ENCODE results near the gene RIC1.
"Not testable (repeated sequence)": the region's sequence is repeated elsewhere in the genome, so short reads cannot be mapped to it uniquely, and the experiment has no call there.

The RIC1 gene

DNA sequence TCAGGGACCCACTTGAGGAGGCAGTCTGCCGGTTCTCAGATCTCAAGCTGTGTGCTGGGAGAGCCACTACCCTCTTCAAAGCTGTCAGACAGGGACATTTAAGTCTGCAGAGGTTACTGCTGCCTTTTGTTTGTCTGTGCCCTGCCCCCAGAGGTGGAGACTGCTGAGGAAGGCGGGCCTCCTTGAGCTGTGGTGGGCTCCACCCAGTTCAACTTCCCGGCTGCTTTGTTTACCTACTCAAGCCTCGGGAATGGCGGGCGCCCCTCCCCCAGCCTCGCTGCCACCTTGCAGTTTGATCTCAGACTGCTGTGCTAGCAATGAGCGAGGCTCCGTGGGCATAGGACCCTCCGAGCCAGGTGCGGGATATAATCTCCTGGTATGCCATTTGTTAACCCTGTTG is 54.7 kb downstream of the RIC1 start:
- not testable (repeated sequence) for DNase-seq

DNA sequence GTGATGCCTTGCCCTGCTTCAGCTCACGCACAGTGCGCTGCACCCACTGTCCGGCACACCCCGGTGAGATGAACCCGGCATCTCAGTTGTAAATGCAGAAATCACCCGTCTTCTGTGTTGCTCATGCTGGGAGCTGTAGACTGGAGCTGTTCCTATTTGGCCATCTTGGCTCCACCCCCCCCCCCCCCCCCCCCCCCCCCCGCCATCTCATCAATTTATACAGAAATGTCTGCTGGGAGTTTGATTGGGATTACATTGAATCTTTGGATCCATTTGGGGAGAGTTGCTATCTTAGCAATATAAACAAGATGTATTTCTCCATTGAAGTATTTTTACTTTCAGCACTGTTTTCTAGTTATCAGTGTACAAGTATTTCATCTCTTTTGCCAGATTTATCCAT is 55.2 kb downstream of the RIC1 start:
- DNase-seq: no peak

DNA sequence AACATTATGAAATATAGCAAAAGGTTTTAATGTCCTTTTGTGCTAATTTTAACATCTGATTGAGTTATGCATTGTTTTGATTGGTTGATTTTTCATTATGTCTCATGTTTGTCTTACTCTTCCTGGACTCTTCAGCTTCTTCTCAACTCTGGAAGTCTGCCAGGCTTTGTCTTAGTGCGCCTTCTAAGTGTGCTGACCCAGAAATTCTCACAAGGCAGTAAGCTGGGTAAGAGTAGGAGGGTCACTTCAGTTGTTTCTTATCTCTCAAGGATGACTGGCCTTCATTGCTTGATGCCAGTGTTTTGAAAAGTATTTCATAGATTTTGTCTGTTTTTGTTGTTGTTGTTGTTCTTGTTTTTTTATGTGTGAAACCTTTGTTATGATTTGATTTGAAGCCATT is 59.2 kb downstream of the RIC1 start:
- no peak for DNase-seq

DNA sequence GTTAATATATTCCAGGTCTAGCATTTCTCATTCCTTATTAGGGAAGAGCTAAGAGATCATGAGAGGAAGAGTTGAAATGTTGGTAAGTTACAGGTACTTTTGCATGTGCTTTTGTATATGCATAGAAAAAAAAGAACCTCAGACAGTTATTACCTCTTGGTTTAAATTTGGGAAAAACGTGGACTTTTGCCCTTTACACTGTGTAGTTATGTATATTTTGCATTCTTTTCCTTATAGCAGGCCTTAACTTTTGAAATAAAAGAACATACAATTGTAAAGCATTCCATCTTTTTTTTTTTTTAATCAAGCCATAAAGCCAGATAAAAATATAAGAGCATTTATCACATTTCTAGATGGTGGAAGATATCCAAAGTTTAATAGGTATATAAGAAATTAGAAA is 61.4 kb downstream of the RIC1 start:
- no peak for DNase-seq

DNA sequence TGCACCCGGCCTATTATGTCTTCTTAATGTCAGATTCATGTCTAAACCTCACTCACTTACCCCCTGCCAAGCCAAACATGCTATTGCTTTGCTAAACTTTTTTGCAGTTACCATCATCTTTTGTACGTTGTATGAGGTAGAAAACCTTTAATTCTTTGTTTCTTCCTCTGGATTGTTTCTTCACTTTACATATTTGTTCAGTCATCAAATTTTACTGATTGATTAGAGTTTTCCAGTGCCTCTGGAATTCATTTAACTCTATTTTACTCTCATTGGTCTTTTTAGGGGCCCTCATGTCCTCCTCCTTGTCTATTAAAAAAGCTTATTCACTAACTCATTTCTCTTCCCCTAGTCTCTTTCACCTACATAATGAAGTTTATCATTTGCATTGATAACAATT is 67.0 kb downstream of the RIC1 start:
- no peak for DNase-seq

DNA sequence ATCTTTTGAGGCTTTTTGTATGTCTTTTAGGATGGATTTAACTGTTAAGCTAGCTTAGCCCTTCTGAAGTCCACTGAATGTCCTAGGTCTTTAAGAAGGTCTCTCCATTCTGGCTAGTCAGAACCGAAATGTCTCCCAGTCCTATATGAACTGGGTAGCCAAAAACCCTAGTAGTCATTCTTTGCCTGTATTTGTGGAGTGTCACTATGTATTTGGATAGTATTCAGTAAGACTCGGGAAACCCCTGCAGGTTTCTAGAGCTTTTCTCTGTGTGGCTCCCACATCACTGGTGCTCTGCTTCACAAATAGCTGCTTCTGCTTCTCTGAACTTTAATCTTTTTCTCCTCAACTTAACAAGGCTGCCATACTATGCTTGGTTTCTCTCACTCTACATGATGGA is 68.0 kb downstream of the RIC1 start:
- no peak for DNase-seq

DNA sequence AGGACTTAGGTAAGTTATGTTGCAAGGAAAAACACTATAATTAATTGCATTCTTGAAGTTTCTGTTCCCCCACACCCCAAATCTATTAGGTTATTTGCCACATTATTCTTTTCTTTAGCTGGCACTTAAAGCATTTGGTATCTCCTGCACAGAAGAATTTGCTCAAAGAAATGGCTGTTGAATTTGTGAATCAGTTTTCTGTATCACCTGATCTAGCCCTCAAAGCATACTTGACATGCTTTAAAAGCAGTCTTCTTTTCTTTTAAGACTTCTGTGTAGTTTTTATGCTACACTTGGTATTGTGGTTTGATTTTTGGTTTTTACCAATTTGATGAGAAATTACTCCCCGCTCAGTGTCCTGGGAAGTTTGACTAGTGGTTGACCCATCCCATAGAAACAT is 69.1 kb downstream of the RIC1 start:
- no peak for DNase-seq

DNA sequence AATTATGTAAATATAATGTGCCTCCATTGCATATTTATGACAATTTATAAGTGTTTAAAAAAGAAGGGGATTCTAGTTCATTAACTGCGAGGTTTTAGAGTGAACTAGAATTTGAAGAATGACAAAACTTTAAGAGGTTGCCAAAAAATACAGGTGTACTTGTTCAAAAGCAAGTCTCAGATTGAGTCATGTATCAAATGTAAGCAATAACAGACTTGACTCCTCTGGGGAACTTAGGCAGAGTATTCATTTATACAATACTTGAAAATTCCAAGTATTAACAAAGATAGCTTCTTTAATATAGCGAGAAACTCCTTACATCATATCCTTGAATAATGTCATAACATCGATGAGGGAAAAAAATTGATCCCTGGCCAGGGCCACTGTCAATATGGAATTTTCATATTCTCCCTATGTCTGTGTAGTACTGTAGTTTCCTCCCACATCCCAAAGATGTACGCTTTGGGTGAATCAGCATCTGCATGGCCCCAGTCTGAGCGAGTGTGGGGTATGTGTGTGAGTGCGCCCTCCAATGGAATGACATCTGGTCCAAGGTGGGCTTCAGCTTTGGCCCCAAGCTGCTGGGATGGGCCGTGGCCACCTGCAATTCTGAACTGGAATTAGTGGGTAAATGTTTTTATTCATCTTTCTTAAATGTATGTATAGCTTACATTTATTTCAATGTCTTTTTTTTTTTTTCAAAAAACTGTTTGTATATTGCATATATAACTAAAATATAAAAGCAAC is 70.1 kb downstream of the RIC1 start:
- DNase-seq: no peak

DNA sequence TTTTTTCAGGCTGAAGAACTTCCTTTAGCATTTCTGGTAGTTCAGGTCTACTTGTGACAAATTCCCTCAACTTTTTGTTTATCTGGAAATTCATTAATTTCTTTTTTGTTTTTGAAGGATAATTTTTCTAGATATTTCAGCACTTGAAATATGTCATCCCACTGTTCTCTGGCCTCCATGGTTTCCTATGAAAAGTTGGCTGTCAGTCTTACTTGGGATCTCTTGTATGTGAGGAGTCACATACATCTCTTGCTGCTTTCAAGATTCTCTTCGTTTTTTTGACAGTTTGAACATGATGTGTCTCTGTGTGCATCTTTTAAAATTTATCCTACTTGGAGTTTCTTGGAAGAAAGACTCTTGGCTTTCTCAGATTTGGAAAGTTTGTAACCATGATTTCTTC is 79.5 kb downstream of the RIC1 start:
- no peak for DNase-seq

DNA sequence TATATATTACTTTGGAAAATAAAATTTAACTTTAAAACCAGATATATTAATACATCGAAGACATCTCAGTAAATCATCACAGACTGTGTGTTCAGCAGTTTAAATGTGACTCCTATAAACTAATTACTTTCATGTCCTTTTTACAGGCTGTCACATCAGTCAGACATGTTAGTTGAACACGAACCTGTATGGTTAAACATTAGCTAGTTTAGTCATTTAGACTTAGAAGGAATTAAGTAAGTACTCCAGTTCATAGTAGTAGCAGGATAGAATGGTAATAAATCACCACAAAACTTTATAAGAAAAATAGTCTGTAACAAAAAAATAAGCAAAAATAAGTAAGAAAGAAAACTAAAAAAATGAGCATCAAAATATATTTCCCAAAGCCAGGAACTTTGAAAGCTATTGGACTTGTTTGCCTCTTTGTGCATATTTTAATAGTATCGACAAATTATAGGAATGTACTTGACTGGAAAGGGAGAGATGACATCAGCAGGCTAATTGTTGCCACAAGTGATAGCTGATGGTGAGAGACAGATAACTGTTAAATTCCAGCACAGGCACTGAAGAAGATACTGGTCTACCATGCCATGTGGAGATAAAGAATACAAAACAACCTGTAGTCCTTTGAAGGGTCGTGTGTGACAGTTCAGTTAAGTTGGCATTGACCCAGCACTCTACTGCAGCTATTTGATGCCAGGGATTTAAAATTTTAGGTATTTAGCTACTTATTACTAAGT is 83.9 kb downstream of the RIC1 start:
- no peak for DNase-seq

DNA sequence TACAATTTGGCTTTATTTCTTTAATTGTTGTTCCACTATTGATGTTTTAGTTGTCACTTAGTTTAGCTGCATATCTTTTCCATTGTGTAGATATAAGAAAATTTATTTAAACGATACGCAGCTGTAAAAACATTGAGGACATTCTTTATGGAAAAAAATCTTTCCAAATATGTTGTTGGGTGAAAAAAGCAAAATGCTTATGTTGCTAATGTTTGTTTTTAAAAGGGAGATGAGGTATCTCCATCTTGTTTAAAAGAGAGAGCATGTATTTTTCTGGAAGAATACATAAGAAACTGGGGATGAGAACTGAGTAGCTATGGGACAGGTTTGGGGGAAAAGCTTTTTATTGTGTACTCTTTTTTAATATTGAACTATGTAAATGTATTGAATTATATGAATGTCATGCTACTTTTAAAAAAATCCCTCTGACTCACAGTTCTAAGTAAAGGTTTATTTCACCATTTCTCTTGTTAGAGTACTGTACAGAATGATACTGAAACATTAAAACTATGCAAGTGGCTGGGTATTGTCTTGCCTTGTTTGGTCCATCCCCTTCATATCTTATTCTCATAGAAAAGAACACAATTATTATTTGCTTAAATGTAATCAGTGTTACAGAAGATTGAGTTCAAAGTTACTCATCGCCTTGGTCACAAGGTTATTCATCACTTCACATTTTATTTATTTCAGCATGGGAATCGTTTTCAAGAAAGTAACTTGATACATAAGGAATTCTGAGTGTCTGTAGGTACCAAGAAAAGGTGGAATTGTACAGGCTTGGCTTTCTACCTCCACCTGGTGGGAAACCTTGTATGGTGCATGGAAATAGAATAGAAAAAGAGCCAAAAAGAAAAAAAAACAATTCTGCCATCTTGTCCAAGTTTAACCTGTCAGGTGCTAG is 85.8 kb downstream of the RIC1 start:
- DNase-seq: peak; percentile 9

DNA sequence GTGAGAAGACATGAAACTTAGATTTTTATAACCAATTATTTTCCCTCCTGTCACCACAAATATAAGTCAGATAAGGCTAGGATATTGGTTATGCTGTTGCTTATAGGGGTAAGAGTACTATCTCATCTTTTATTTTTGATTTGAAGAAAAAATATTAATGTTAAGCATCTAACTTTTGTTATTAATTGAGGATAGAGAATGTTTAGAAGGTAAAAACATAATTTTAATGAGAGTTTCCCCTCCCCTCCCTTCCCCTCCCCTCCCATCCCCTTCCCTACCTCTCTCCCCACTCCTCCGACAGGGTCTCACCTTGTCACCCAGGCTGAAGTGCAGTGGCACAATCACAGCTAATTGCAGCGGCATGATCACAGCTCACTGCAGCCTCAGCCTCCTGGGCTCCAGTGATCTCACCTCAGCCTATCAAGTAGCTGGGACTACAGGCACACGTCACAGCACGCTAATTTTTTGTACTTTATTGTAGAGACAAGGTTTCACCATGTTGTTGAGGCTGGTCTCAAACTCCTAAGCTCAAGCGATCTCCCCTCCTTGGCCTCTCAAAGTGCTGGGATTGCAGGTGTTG is 86.7 kb downstream of the RIC1 start:
- DNase-seq: no peak

DNA sequence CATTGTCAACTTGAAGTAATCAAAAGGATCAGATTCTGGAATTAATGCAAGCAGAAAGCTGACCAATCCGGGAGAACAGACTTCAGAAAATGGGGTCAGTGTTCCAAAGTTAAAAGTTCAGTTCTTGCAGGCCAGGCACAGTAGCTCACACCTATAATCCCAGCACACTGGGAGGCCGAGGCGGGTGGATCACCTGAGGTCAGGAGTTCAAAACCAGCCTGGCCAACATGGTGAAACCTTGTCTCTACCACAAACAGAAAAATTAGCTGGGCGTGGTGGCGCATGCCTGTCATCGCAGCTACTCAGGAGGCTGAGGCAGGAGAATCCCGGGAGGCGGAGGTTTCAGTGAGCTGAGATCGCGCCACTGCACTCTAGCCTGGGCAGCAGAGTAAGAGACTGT is 88.5 kb downstream of the RIC1 start:
- not testable (repeated sequence) for DNase-seq

DNA sequence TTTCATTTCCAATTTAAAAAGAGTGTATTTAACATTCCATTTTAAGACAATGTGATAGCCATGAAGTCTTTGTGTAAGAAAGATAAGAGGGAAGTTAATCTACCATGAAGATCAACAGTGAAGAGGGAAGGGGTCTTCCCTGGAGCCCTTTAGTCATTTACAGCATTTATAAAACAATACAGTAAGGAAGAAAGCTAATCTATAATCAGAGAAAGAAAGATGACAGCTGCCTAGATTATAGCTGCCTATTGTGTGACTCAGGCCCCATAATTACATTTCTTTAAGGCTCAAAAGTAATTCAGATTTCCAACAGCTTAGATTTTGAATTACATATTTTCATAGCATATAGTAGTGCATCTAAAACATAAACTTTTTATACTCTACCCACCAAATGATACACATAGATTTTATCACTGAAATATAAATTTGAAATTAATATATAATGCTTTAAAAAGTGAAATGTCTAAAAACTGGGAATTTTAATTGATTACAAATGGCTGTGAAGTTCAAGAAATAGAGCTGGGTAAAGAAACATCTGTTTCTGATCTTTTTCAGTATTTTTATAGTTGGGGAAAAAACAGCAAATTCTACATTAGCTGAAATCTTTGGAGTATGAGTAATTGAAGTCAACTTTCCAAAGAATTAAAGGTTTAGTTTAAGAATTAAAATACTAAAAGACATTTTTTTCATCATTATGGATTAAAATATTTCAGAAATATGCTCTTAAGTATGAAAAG is 89.6 kb downstream of the RIC1 start:
- DNase-seq: no peak

DNA sequence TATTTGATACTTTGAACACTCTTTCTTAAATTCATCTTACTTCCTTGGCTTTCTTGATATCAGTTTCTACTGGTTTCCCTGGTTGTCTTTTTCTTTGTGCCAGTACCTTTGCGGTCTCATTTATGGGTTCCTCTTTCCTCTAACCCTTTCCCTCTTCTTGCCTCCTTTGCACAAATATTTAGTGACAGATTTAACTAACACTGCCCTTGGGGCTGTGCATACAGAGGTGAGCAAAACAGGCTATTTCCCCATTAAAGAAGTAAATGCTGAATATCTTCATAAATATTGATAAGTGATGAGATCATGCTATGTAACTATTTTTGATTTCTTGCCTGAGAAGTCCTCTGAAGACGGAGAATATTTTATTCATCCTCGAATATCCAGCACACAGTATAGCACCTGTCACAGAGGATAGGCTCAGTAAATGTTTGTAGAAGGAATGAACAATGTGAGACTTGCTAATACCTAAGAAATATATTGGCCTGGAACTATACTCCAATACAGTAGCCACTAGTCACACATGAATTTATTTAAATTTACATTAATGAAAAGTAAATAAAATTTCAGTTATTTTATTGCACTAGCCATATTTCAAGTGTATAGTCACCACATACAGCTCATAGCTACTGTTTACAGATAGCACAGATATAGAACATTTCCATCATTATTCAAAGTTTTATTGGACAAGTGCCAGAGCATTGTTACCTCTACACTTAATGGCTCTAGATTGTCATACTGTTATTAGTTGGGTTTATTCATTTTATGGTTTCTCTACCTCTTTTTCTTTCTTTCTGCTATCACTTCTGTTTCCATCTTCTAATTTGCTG is 90.4 kb downstream of the RIC1 start:
- DNase-seq: no peak

DNA sequence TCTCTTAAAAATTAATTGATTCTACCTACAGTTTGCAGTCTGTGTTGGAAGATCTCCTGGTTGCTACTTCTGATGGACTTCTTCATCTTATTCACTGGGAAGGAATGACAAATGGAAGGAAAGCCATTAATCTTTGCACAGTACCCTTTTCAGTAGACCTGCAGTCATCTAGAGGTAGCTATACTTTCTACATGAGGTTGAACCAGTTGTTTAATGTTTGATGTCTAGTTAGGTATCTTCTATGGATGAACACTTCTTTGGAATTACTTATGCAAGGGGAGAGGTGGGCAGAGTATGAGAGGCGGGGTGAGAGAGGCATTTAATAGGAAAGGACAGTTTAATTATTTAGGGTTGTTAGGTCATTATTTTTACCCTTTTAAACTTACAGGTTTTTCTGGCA is 91.2 kb downstream of the RIC1 start:
- DNase-seq: no peak

DNA sequence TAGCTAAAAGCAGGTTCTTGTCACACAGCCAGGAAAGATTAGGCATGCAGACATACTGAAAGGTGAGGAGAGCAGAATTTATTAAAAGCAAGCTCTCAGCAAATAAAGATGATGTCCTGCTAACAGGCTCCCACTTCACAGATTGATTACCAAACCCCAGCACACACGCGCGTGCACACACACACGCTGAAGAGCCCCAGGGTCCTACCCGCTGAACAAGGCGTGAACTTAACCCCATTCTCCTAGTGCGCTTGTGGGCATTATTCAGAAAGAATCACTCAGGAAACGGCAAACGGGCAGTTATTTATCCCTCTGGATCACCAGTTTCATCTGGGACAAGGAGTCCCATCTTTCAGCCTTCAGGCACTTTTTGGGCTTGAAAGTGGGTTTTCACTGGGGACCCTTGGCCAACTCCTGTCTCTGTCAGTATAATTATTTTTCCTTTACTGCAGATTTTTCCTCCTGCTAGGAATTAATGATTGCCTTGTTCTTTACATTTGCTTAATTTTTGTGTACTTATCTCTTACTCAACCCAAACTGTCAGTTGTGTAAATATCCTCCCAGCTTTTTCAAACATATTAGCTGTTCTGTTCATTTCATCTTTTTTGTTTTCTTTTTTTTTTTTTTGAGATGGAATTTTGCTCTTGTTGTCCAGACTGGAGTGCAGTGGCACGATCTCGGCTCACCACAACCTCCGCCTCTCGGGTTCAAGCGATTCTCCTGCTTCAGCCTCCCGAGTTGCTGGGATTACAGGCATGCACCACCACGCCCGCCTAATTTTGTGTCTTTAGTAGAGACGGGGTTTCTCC is 92.6 kb downstream of the RIC1 start:
- DNase-seq: no peak

DNA sequence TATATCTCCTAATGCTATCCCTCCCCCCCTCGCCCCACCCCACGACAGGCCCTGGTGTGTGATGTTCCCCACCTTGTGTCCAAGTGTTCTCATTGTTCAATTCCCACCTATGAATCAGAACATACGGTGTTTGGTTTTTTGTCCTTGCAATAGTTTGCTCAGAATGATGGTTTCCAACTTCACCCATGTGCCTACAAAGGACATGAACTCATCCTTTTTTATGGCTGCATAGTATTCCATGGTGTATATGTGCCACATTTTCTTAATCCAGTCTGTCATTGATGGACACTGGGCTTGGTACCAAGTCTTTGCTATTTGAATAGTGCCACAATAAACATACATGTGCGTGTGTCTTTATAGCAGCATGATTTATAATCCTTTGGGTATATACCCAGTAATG is 93.8 kb downstream of the RIC1 start:
- DNase-seq: not testable (repeated sequence)

DNA sequence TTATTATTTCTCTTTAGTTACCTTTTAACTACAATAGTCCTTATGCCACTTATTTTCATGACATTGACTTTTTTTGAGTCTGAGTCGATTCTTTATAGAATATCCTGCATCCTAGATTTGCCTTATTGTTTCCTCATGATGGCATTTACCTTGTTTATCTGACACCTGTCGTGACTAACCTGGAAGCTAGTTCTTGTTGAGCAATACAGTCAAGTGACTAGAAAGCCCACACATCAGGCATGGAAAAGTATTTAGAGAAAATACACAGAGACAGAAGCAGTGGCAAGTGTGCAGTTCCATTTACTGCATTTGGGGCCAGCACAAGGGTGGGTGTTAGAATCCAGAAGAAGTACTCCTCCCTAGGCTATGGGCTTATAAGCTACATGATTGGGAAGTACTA is 106.2 kb downstream of the RIC1 start:
- no peak for DNase-seq

DNA sequence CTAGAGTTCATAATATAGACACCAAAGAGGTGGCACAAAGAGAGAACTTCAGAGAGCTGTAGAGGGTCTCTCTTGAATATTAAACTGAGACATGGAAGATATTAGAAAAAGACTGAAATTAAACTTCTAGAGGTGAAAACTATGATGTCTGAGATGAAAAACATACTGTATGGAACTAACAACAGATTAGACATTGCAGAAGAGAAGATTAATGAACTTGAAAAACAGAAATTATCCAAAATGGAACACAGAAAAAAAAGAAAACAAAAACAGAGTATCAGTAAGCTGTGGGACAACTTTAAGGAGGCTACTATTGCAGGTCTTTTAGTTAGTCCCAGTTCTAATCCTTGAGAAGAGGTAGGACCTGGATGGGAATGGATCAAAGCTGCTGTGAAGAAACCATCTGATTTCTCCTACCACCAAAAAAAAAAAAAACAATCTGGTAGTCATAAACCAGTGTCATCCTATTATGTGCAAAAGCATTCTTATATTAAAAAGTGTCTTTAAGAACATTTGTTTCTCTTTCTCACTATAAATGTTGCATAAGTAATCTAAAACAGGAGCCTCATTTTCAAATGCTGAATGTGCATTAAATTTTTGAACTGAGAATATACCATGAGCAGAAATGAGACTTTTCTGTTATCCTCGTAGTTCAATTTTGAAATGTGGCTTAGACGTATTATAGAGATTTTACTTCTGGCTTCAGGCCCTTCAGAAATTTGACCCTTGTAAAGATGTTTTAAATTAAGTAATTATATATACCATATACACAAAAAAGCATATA is 107.8 kb downstream of the RIC1 start:
- DNase-seq: no peak
